ENCODE results near the gene MRPL14. TPM values are rescaled to one million over a fixed set of nuclear protein-coding genes. Genes with fewer than 3 reads are reported as not detected.

MRPL14 gene
- total and polyA plus RNA-seq, 3 donors from 2014 or later: 47.6 to 86.5 (median 53.5) TPM

DNA sequence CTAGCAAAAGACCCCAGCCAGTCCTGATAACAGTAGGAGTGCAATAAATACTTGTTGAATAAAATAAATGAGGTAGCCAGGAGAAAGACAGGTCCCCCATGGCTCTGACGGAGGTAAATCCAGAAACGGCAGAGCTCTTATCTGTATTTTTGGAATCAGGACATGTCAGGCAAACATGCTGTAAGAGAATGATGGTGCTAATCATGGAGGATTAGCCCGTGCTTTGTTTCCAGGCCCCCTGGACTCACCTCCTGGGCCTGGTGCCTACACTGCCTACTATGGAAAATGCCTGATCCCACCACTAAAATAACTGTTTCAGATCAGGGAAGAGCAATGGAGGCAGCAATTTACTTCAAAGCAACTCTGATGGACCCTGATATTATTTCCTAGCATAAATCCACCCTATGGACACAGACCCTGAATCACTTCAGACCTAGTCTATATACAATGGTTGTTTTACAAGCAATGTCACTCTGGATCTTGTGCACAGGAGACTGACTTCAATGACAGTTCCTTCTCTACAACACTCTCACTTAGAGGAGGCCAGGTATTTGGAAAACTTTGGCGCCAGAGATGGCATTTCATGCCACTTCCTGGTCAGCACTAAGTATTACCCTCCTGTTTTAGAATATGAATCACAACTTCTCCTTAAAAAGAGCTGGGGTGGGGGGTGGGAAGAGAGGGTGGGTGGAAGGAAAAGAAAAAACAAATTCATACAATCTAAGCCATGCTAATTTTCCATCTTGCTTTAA lies 6.4 kb downstream of the MRPL14 start:
- DNase-seq: no peak
- Histone ChIP-seq H3K4me3 (no peak overlapping the region), H3K4me1 (peaks cover 29% of the 10 kb centered on the region), H3K36me3 (ENCODE audit: low read depth, missing control alignments) (no peaks in the 10 kb centered on the region), H3K27me3 (no peaks in the 10 kb centered on the region), H3K9me3 (no peaks in the 10 kb centered on the region), H3K27ac (no peak overlapping the region)
- 68 to 83% methylated on average over 4 of the region's 4 CpGs for WGBS, 2 donors
- no peak for TF ChIP-seq POLR2A (IDR thresholded peaks at IDR 0.05)
- no peak for TF ChIP-seq CTCF (IDR thresholded peaks at IDR 0.05)
- intact Hi-C loops (cut with DNase I; ENCODE audit: low total_unique reads): no loop called here

DNA sequence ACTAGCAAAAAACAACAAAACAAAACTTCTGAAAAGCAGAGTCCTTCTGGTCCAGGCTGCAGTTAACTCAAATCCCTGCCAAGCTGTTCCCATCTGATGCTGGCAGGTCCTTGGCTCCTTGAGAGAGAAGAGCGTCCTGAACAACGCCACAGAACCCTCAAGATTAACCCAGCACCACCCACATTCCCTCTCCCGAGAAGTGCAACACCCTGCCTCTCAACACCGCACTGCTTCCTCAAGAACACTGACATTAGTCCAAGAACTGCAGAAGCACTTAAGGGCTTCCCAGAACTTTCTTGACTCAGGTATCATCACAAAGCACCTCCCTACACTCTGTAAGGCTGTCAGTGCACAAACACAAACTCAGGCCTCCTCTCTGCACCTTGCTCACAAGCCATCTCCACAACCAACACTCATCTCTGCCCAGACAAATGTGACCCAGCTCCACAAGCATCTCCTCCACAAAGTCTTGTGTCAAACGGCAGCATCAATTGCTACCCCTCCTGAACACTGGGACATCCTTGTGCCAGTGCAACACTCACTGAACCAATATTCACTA lies 7.5 kb downstream of the MRPL14 start:
- no peak for TF ChIP-seq POLR2A (IDR thresholded peaks at IDR 0.05)
- TF ChIP-seq CTCF (IDR thresholded peaks at IDR 0.05): no peak
- Histone ChIP-seq H3K36me3 (ENCODE audit: low read depth, missing control alignments) (no peaks in the 10 kb centered on the region), H3K27ac (no peak overlapping the region), H3K9me3 (no peaks in the 10 kb centered on the region), H3K4me1 (peaks cover 28% of the 10 kb centered on the region), H3K27me3 (no peaks in the 10 kb centered on the region), H3K4me3 (no peak overlapping the region)
- DNase-seq: no peak
- intact Hi-C loops (cut with DNase I; ENCODE audit: low total_unique reads): no loop called here
- 44 to 53% methylated on average over 5 of the region's 5 CpGs for WGBS, 2 donors

DNA sequence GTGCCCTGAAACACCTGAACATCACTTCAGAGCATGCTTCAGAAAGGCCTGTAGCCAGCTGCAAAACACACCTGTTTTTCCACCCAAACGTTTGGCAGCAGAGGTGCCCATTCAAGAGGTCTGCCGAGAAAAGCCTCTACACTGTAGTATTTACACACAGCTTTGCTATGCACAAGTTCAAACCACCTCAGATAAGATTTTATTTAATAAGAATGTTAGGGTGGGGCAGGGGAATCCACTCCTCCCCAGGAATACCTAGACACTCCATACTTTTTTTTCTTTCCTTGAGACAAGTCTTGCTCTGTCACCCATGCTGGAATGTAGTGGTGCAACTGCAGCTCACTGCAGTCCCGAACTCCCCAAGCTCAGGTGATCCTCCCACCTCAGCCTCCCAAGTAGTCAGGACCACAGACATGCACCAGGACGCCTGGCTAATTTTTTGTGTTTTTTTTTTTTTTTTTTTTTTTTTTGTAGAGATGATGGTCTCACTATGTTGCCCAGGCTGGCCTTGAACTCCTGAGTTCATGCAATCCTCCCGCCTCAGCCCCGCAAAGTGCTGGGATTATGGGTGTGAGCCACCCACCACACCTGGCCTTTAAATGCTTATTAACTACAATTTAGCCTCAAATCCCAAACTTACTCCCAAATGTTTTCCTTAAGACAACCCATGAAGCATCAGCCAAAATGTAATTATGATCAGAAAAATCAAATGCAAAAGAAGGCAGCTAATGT lies 9.7 kb downstream of the MRPL14 start:
- no peak overlapping the region for H3K27ac ChIP-seq
- intact Hi-C loops (cut with DNase I; ENCODE audit: low total_unique reads): no loop called here

GRCh38 chr6:44116641-44117382 lies 10.4 kb downstream of the MRPL14 start:
- WGBS, 2 donors: 55 to 61% methylated on average over 4 of the region's 4 CpGs
- H3K9me3 ChIP-seq: no peaks in the 10 kb centered on the region
- no peaks in the 10 kb centered on the region for H3K36me3 ChIP-seq (ENCODE audit: low read depth, missing control alignments)
- H3K27ac ChIP-seq: no peak overlapping the region
- H3K4me3 ChIP-seq: no peak overlapping the region
- H3K27me3 ChIP-seq: no peaks in the 10 kb centered on the region
- TF ChIP-seq POLR2A (IDR thresholded peaks at IDR 0.05) (no peak), CTCF (IDR thresholded peaks at IDR 0.05) (no peak)
- intact Hi-C loops (cut with DNase I; ENCODE audit: low total_unique reads): no loop called here
- H3K4me1 ChIP-seq: peaks cover 11% of the 10 kb centered on the region
- DNase-seq: no peak

More for the DNA sequence above, 9.7 kb downstream of the MRPL14 start:
- Histone ChIP-seq H3K4me1 (peaks cover 13% of the 10 kb centered on the region), H3K27me3 (no peaks in the 10 kb centered on the region), H3K9me3 (no peaks in the 10 kb centered on the region), H3K36me3 (ENCODE audit: low read depth, missing control alignments) (no peaks in the 10 kb centered on the region), H3K4me3 (no peak overlapping the region)
- no peak for DNase-seq
- WGBS, 2 donors: 64 to 86% methylated on average over 6 of the region's 6 CpGs
- TF ChIP-seq POLR2A (IDR thresholded peaks at IDR 0.05) (no peak), CTCF (IDR thresholded peaks at IDR 0.05) (no peak)

All from testis (tissue), 3 donors.